SK-N-SH treated with all-trans-retinoic acid at 6 μM for 48 hours (cell line): ENCODE measurements around the gene NFE2L1.

ENCODE experiments used
- ATAC-seq: fragments of 200-7000 bp; cut with Tn5 transposase; 3 replicates; pipeline ENCODE4 v1.9.1; 2020; ENCODE audit warnings: mild to moderate bottlenecking, moderate library complexity
- ARNTL ChIP-seq: fragments of 450-650 bp; formaldehyde crosslinking; IDR thresholded peaks from 2 replicates; pipeline ENCODE4 v1.5.0; 2020; ENCODE audit warnings: low read depth, mild to moderate bottlenecking, moderate library complexity, borderline replicate concordance
- BACH2 ChIP-seq: fragments of 250-450 bp; sonication (Bioruptor Pico); IDR thresholded peaks from 2 replicates; pipeline ENCODE4 v1.9.0; 2021; ENCODE audit warnings: mild to moderate bottlenecking, borderline replicate concordance
- CREB5 ChIP-seq: fragments of 250-450 bp; sonication (Bioruptor Pico); IDR thresholded peaks from 2 replicates; pipeline ENCODE4 v1.5.1; 2020; ENCODE audit warnings: low read depth, mild to moderate bottlenecking, moderate library complexity
- CSDC2 ChIP-seq: fragments of 250-450 bp; sonication (Bioruptor Pico); IDR thresholded peaks from 2 replicates; pipeline ENCODE4 v1.5.0; 2020; ENCODE audit warnings: mild to moderate bottlenecking, moderate library complexity
- CSRNP3 ChIP-seq: fragments of 250-450 bp; sonication (Bioruptor Pico); IDR thresholded peaks from 2 replicates; pipeline ENCODE4 v1.5.1; 2021; ENCODE audit warnings: mild to moderate bottlenecking, moderate library complexity
- GLIS3 ChIP-seq: fragments of 250-450 bp; sonication (Bioruptor Pico); IDR thresholded peaks from 2 replicates; pipeline ENCODE4 v1.5.0; 2020; ENCODE audit warnings: mild to moderate bottlenecking, moderate library complexity
- ISL1 ChIP-seq: fragments of 250-450 bp; sonication (Bioruptor Pico); IDR thresholded peaks from 2 replicates; pipeline ENCODE4 v2.1.2; 2022; ENCODE audit warnings: mild to moderate bottlenecking, moderate library complexity
- OSR1 ChIP-seq: fragments of 250-450 bp; sonication (Bioruptor Pico); IDR thresholded peaks from 2 replicates; pipeline ENCODE4 v1.8.0; 2022; ENCODE audit warnings: moderate library complexity, mild to moderate bottlenecking, inconsistent platforms
- PATZ1 ChIP-seq: fragments of 250-450 bp; sonication (Bioruptor Pico); IDR thresholded peaks from 2 replicates; pipeline ENCODE4 v1.8.0; 2020; ENCODE audit warnings: mild to moderate bottlenecking, moderate library complexity, borderline replicate concordance
- POU6F1 ChIP-seq: fragments of 250-450 bp; sonication (Bioruptor Pico); IDR thresholded peaks from 2 replicates; pipeline ENCODE4 v1.8.0; 2021; ENCODE audit warnings: low read depth, mild to moderate bottlenecking, moderate library complexity, borderline replicate concordance
- PPARA ChIP-seq: fragments of 250-450 bp; sonication (Bioruptor Pico); IDR thresholded peaks from 2 replicates; pipeline ENCODE4 v1.5.0; 2020; ENCODE audit warnings: mild to moderate bottlenecking, borderline replicate concordance
- SNAI2 ChIP-seq: fragments of 250-450 bp; sonication (Bioruptor Pico); IDR thresholded peaks from 2 replicates; pipeline ENCODE4 v1.5.0; 2020; ENCODE audit warnings: mild to moderate bottlenecking, moderate library complexity
- TCF4 ChIP-seq: fragments of 250-450 bp; sonication (Bioruptor Pico); IDR thresholded peaks from 2 replicates; pipeline ENCODE4 v1.8.0; 2021; ENCODE audit warnings: mild to moderate bottlenecking, moderate library complexity, borderline replicate concordance
- TSHZ2 ChIP-seq: fragments of 250-450 bp; sonication (Bioruptor Pico); IDR thresholded peaks from 2 replicates; pipeline ENCODE4 v1.5.0; 2020; ENCODE audit warnings: mild to moderate bottlenecking, moderate library complexity
- ZFP3 ChIP-seq: fragments of 250-450 bp; sonication (Bioruptor Pico); IDR thresholded peaks from 2 replicates; pipeline ENCODE4 v1.5.0; 2020; ENCODE audit warnings: mild to moderate bottlenecking, moderate library complexity
- ZFP30 ChIP-seq: fragments of 450-650 bp; formaldehyde crosslinking; IDR thresholded peaks from 2 replicates; pipeline ENCODE4 v1.5.0; 2022; ENCODE audit warnings: mild to moderate bottlenecking, moderate library complexity
- ZNF565 ChIP-seq: fragments of 450-650 bp; formaldehyde crosslinking; conservative IDR thresholded peaks from 2 replicates; pipeline ENCODE4 v1.5.0; 2020; ENCODE audit warnings: low read depth, mild to moderate bottlenecking, moderate library complexity
- ZNF8 ChIP-seq: fragments of 450-650 bp; formaldehyde crosslinking; IDR thresholded peaks from 2 replicates; pipeline ENCODE4 v1.5.0; 2020; ENCODE audit warnings: mild to moderate bottlenecking, moderate library complexity

NFE2L1 gene

GRCh38 chr17:48100591-48101011, 52.4 kb downstream of the NFE2L1 start:
- peak; percentile 50 for ATAC-seq
- TF ChIP-seq BACH2 (no peak), OSR1 (CRISPR knock-in tag) (no peak), GLIS3 (CRISPR knock-in tag) (no peak), TCF4 (no peak), ISL1 (CRISPR knock-in tag) (no peak), SNAI2 (CRISPR knock-in tag) (no peak)

- ATAC-seq, result peak; percentile 98
- TF ChIP-seq CSRNP3 (CRISPR knock-in tag) (no peak), TSHZ2 (CRISPR knock-in tag) (peak; percentile 85), CSDC2 (CRISPR knock-in tag) (0 out of 2 replicates have a peak, but pooled peaks have one; percentile 43), ZNF565 (no peak), PATZ1 (CRISPR knock-in tag) (no peak), TCF4 (no peak), ZFP30 (no peak), POU6F1 (CRISPR knock-in tag) (0 out of 2 replicates have a peak, but pooled peaks have one; percentile 34), GLIS3 (CRISPR knock-in tag) (0 out of 2 replicates have a peak, but pooled peaks have one; percentile 68), CREB5 (CRISPR knock-in tag) (no peak), ZNF8 (peak; percentile 100), PPARA (CRISPR knock-in tag) (no peak), ARNTL (no peak), ZFP3 (CRISPR knock-in tag) (peak; percentile 77)
Measured at GRCh38 chr17:48101012-48101720, 53.0 kb downstream of the NFE2L1 start, which contains the start of gene CBX1. Gene CBX1, minus strand, starts transcription at chr17:48101478. Its CDS starts 24,474 bp downstream, at chr17:48077004.

GRCh38 chr17:48102043-48102750, 54.0 kb downstream of the NFE2L1 start:
- no peak for TF ChIP-seq CSDC2 (CRISPR knock-in tag)
- no peak for TF ChIP-seq ZFP30
- no peak for TF ChIP-seq SNAI2 (CRISPR knock-in tag)
- no peak for ATAC-seq
